Hepatocyte (in vitro differentiated cells): ENCODE results near the gene GRB10.

ENCODE experiments used
- EZH2 ChIP-seq: fragments of 200-600 bp; sonication (generic); IDR thresholded peaks from 2 replicates; pipeline ENCODE4 v1.6.1; 2016; ENCODE audit warnings: antibody characterized with exemption, mild to moderate bottlenecking, borderline replicate concordance
- EZH2phosphoT487 ChIP-seq: fragments of 200-600 bp; sonication (generic); IDR thresholded peaks from one replicate; pipeline ENCODE4 v1.6.1; 2018; ENCODE audit warnings: antibody characterized with exemption, mild to moderate bottlenecking, low read depth, moderate library complexity; ENCODE audit not compliant: unreplicated experiment, severe bottlenecking
- TF ChIP-seq, protein P1 (sequence below): fragments of 200-600 bp; sonication (generic); IDR thresholded peaks from 2 replicates; pipeline ENCODE4 v1.5.1; 2016; ENCODE audit warnings: antibody characterized with exemption, mild to moderate bottlenecking; ENCODE audit not compliant: poor library complexity

DNA sequence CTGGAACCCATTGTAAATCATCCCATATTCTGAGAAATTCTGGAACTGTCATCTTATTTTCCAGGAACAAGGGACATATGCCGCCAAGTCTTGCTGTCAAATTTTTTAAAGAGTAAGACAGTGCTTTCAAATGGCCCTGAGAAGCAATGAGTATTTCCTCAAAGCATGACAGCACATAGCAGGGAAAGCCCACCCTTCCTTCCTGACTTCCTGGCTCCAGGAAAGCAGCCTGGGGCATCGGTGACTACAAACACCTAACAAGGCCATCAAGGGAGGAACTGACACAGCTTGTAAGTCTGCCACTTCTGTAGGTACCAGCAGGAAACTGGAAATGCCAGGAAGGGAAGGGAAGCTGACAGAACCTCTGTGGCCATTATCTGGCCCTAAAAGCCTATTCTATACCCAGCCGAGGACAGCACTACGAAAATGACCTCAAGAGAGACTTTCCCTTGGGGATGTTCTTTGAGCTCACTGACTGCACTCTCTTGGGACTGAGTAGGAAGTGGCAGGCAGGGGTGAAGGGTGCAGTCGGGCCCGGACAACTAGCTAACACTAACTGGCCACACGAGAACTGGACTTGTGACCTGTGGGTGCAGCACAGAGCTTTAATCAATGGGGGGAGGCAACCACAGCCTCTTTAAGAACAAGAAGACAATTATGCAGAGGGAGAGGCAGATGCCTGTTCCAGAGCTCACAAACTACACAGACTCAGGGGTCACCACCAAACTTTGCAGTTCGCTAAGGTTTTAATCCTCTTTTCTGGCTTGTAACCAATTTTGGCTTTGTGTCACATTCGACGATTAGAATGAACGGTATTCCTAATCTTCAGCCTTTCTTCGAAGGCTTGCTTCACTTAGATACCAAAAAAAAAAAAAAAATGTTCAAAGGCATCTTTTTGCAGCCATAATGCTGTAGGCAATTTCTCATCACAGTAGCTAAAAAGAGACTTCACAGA is 52.0 kb downstream of the GRB10 start:
- TF ChIP-seq EZH2phosphoT487, result no peak
- TF ChIP-seq, protein P1, sequence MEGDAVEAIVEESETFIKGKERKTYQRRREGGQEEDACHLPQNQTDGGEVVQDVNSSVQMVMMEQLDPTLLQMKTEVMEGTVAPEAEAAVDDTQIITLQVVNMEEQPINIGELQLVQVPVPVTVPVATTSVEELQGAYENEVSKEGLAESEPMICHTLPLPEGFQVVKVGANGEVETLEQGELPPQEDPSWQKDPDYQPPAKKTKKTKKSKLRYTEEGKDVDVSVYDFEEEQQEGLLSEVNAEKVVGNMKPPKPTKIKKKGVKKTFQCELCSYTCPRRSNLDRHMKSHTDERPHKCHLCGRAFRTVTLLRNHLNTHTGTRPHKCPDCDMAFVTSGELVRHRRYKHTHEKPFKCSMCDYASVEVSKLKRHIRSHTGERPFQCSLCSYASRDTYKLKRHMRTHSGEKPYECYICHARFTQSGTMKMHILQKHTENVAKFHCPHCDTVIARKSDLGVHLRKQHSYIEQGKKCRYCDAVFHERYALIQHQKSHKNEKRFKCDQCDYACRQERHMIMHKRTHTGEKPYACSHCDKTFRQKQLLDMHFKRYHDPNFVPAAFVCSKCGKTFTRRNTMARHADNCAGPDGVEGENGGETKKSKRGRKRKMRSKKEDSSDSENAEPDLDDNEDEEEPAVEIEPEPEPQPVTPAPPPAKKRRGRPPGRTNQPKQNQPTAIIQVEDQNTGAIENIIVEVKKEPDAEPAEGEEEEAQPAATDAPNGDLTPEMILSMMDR, result no peak
- no peak for TF ChIP-seq EZH2
